ENCODE data around the gene SIPA1L3.

Gene SIPA1L3

DNA sequence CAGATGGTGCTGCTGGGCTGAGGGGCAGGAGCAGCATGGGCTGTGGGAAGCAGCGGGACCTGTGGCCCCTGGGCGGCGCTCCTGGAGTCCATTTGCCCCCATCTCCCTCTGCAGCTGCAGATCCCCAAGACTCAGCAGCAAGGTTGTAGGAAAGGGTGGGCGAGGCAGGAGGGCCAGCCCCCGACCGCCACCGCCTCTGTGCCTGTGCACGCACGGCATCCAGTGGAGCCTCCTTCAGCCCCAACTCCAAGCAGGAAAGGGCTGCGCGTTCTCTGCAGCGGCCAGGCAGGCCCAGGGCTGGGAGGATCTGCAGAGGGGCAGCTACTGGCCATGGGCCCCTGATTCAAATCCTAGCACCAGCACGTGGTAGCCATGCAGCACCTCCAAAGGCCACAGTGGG, 296.2 kb downstream of the SIPA1L3 start:
- TF ChIP-seq, protein P1, sequence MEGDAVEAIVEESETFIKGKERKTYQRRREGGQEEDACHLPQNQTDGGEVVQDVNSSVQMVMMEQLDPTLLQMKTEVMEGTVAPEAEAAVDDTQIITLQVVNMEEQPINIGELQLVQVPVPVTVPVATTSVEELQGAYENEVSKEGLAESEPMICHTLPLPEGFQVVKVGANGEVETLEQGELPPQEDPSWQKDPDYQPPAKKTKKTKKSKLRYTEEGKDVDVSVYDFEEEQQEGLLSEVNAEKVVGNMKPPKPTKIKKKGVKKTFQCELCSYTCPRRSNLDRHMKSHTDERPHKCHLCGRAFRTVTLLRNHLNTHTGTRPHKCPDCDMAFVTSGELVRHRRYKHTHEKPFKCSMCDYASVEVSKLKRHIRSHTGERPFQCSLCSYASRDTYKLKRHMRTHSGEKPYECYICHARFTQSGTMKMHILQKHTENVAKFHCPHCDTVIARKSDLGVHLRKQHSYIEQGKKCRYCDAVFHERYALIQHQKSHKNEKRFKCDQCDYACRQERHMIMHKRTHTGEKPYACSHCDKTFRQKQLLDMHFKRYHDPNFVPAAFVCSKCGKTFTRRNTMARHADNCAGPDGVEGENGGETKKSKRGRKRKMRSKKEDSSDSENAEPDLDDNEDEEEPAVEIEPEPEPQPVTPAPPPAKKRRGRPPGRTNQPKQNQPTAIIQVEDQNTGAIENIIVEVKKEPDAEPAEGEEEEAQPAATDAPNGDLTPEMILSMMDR (IDR thresholded peaks at IDR 0.05; ENCODE audit: insufficient read depth, low read depth, low read length, missing control alignments), result no peak
- H3K4me3 ChIP-seq (ENCODE audit: low read depth, low read length), result no peak overlapping the region
- no peak for DNase-seq (ENCODE audit: low read depth)

DNA sequence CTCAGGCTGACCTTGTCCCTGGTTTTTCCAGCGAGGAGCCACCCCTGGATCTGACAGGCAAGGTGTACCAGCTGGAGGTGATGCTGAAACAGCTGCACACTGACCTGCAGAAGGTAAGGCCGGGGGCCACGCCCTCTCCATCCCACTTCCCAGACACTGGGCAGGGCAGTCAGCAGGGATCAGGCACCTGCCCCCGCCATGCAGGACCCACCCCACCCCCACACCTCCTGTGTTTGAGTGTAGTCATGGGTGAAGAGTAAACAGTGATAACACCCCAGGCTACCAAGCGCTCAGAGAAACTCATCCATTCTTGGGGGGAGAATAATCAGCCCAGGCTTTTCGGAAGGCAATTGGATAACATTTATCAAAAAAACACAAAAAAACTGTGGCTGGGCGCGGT, 297.1 kb downstream of the SIPA1L3 start:
- no peak for DNase-seq (ENCODE audit: low read depth)
- no peak overlapping the region for H3K4me3 ChIP-seq (ENCODE audit: low read depth, low read length)
- TF ChIP-seq, protein P1 (IDR thresholded peaks at IDR 0.05; ENCODE audit: insufficient read depth, low read depth, low read length, missing control alignments), result no peak

DNA sequence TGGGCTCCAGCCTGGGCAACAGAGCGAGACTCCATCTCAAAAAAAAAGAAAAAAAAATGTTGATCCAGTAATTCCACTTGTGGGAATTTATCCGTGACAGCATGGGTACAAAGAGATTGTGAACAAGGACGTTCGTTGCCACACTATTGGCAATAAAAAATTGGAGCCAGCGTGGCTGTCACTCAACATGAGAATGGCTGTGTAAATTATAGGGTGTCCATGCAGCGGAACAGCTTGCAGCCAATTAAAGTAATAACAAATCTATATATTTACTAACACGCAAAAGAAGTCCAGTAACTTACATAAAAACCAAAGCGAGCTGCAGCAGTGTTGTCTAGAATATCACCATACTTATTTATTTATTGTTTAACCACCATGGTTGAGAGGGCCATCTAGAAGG, 297.7 kb downstream of the SIPA1L3 start:
- TF ChIP-seq, protein P1 (IDR thresholded peaks at IDR 0.05; ENCODE audit: insufficient read depth, low read depth, low read length, missing control alignments), result no peak
- no peak overlapping the region for H3K4me3 ChIP-seq (ENCODE audit: low read depth, low read length)
- DNase-seq (ENCODE audit: low read depth), result no peak

GRCh38 chr19:38206006-38206745, 299.2 kb downstream of the SIPA1L3 start:
- no peak for DNase-seq (ENCODE audit: low read depth)
- no peak overlapping the region for H3K4me3 ChIP-seq (ENCODE audit: low read depth, low read length)
- TF ChIP-seq, protein P1 (IDR thresholded peaks at IDR 0.05; ENCODE audit: insufficient read depth, low read depth, low read length, missing control alignments), result no peak

DNA sequence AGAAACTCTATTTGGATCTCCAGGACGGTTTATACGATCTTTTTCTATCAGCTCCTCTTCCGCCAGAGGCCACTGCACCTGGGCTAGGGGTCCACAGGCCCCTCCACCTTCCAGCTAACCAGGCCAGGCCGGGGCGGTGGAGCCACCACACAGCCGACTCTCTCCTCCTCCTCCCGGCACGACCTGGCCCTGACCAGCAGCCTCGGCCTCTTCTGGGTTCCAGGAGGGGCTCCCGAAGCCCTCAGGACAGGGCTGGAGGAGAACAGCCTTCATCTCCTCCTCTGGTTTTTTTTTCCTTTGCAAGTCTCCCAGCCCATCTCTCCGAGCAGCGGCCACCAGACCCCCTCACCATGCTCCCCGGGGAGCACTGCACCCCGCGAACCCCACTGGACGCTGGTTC, 299.9 kb downstream of the SIPA1L3 start:
- H3K4me3 ChIP-seq (ENCODE audit: low read depth, low read length), result no peak overlapping the region
- TF ChIP-seq, protein P1 (IDR thresholded peaks at IDR 0.05; ENCODE audit: insufficient read depth, low read depth, low read length, missing control alignments), result no peak
- no peak for DNase-seq (ENCODE audit: low read depth)

- no peak for DNase-seq (ENCODE audit: low read depth)
- TF ChIP-seq, protein P1 (IDR thresholded peaks at IDR 0.05; ENCODE audit: insufficient read depth, low read depth, low read length, missing control alignments), result no peak
- no peak overlapping the region for H3K4me3 ChIP-seq (ENCODE audit: low read depth, low read length)
These were observed 300.5 kb downstream of the SIPA1L3 start for GRCh38 chr19:38207543-38207942.

GRCh38 chr19:38208571-38208970, 301.6 kb downstream of the SIPA1L3 start:
- TF ChIP-seq, protein P1 (IDR thresholded peaks at IDR 0.05; ENCODE audit: insufficient read depth, low read depth, low read length, missing control alignments), result no peak
- no peak overlapping the region for H3K4me3 ChIP-seq (ENCODE audit: low read depth, low read length)
- no peak for DNase-seq (ENCODE audit: low read depth)

All from GM12865 (cell line).